CD4-positive, alpha-beta T cell treated with Interleukin-6 at 100 ng/mL for 8 hours (primary cell): ENCODE results near the gene PCNX3.

Experiments
- DNase-seq: peaks from one replicate; pipeline ENCODE4 v3.0.0-alpha.2; 2020; ENCODE audit warnings: mixed read lengths, low spot score

Gene PCNX3

GRCh38 chr11:65615229-65615949, at the start of gene PCNX3:
Gene PCNX3, plus strand, starts transcription at chr11:65615776. Its CDS starts 536 bp downstream, at chr11:65616312.
- DNase-seq, result peak; percentile 100

- no peak for DNase-seq
These were observed 46.2 kb upstream of the PCNX3 start for GRCh38 chr11:65569164-65569972.

GRCh38 chr11:65569973-65570918, 45.3 kb upstream of the PCNX3 start, which contains the start of gene ZNRD2:
Gene ZNRD2, plus strand, starts transcription at chr11:65570477. Its CDS starts 15 bp downstream, at chr11:65570492.
- peak; percentile 98 for DNase-seq

GRCh38 chr11:65571420-65571819, 44.2 kb upstream of the PCNX3 start:
- DNase-seq, result no peak

GRCh38 chr11:65571940-65572339, 43.6 kb upstream of the PCNX3 start:
- no peak for DNase-seq

GRCh38 chr11:65572356-65573051, 43.1 kb upstream of the PCNX3 start, which contains the start of gene FAM89B:
Gene FAM89B, plus strand, starts transcription at chr11:65572538. Its CDS starts 132 bp downstream, at chr11:65572670.
- DNase-seq, result peak; percentile 87

- no peak for DNase-seq
These were observed 42.0 kb upstream of the PCNX3 start for GRCh38 chr11:65573391-65574079.

GRCh38 chr11:65574109-65574810, 41.3 kb upstream of the PCNX3 start:
- DNase-seq, result peak; percentile 92

- DNase-seq, result no peak
These were observed 40.6 kb upstream of the PCNX3 start for GRCh38 chr11:65574811-65575567.

- DNase-seq, result peak; percentile 84
These were observed 39.9 kb upstream of the PCNX3 start, which contains the start of gene EHBP1L1 for GRCh38 chr11:65575568-65576231. Gene EHBP1L1, plus strand, starts transcription at chr11:65576053. Its CDS starts 250 bp downstream, at chr11:65576303.

- DNase-seq, result no peak
These were observed 39.2 kb upstream of the PCNX3 start for GRCh38 chr11:65576232-65576866.

GRCh38 chr11:65576867-65577755, 38.5 kb upstream of the PCNX3 start:
- no peak for DNase-seq

- DNase-seq, result no peak
These were observed 37.8 kb upstream of the PCNX3 start for GRCh38 chr11:65577756-65578109.

GRCh38 chr11:65578134-65578533, 37.4 kb upstream of the PCNX3 start:
- no peak for DNase-seq

GRCh38 chr11:65578667-65579066, 36.9 kb upstream of the PCNX3 start:
- no peak for DNase-seq

GRCh38 chr11:65579291-65579690, 36.3 kb upstream of the PCNX3 start:
- DNase-seq, result no peak

GRCh38 chr11:65580031-65580692, 35.4 kb upstream of the PCNX3 start:
- no peak for DNase-seq
